Measurements from ENCODE around the gene PF4V1. TPM values are rescaled to one million over a fixed set of nuclear protein-coding genes. Genes with fewer than 3 reads are reported as not detected.

PF4V1 gene
- total RNA-seq, result not detected

- peak; percentile 36 for ATAC-seq
These were observed at the start of gene PF4V1 for GRCh38 chr4:73853246-73853704. Gene PF4V1 (plus strand): TSS chr4:73853296. CDS start chr4:73853363, 67 bp downstream.

- no peak for ATAC-seq
These were observed 42.9 kb upstream of the PF4V1 start for GRCh38 chr4:73810191-73810590.

- no peak for ATAC-seq
These were observed 41.3 kb upstream of the PF4V1 start for GRCh38 chr4:73811841-73812240.

GRCh38 chr4:73814679-73815078 lies 38.4 kb upstream of the PF4V1 start:
- ATAC-seq, result peak; percentile 68

GRCh38 chr4:73815145-73815544 lies 38.0 kb upstream of the PF4V1 start:
- peak; percentile 48 for ATAC-seq

- peak; percentile 80 for ATAC-seq
These were observed 36.3 kb upstream of the PF4V1 start for GRCh38 chr4:73816814-73817213.

GRCh38 chr4:73817341-73817740 lies 35.8 kb upstream of the PF4V1 start:
- ATAC-seq, result peak; percentile 25

- no peak for ATAC-seq
These were observed 31.8 kb upstream of the PF4V1 start for GRCh38 chr4:73821325-73821724.

GRCh38 chr4:73822389-73822788 lies 30.7 kb upstream of the PF4V1 start:
- ATAC-seq, result peak; percentile 60

GRCh38 chr4:73822812-73823504 lies 30.1 kb upstream of the PF4V1 start:
- ATAC-seq, result no peak

- ATAC-seq, result no peak
These were observed 29.3 kb upstream of the PF4V1 start for GRCh38 chr4:73823760-73824159.

GRCh38 chr4:73828956-73829355 lies 24.1 kb upstream of the PF4V1 start:
- no peak for ATAC-seq

- ATAC-seq, result no peak
These were observed 21.5 kb upstream of the PF4V1 start for GRCh38 chr4:73831569-73831968.

GRCh38 chr4:73832651-73833237 lies 20.4 kb upstream of the PF4V1 start:
- ATAC-seq, result no peak

- ATAC-seq, result peak; percentile 33
These were observed 16.5 kb upstream of the PF4V1 start, which contains the start of gene CXCL6 for GRCh38 chr4:73836373-73837279. Gene CXCL6 (plus strand): TSS chr4:73836678. CDS start chr4:73836751, 73 bp downstream.

GRCh38 chr4:73839071-73839470 lies 14.0 kb upstream of the PF4V1 start:
- ATAC-seq, result no peak

- ATAC-seq, result no peak
These were observed 13.4 kb upstream of the PF4V1 start for GRCh38 chr4:73839715-73840114.

GRCh38 chr4:73841243-73841925 lies 11.7 kb upstream of the PF4V1 start:
- peak; percentile 78 for ATAC-seq

- ATAC-seq, result no peak
These were observed 10.4 kb upstream of the PF4V1 start for GRCh38 chr4:73842696-73843095.

GRCh38 chr4:73843369-73843768 lies 9.7 kb upstream of the PF4V1 start:
- no peak for ATAC-seq

GRCh38 chr4:73844345-73844744 lies 8.8 kb upstream of the PF4V1 start:
- ATAC-seq, result peak; percentile 83

GRCh38 chr4:73844806-73845205 lies 8.3 kb upstream of the PF4V1 start:
- ATAC-seq, result no peak

Measured in esophagus mucosa (tissue), 1 donor.